Measurements from ENCODE around the gene ROMO1.
"Not testable (repeated sequence)": the region's sequence is repeated elsewhere in the genome, so short reads cannot be mapped to it uniquely, and the experiment has no call there.

Gene ROMO1

GRCh38 chr20:35702051-35702823 is 3.0 kb downstream of the ROMO1 start:
- peak overlapping the region; percentile 49 for H3K27ac ChIP-seq (ENCODE audit: low read depth, low read length)
- peaks cover 37% of the 10 kb centered on the region for H3K79me2 ChIP-seq (ENCODE audit: control insufficient read depth, insufficient read depth, low read length, unreplicated experiment)
- peaks cover 33% of the 10 kb centered on the region for H3K4me1 ChIP-seq (ENCODE audit: control insufficient read depth, insufficient read depth, low read length, unreplicated experiment)
- no peak overlapping the region for H2AFZ ChIP-seq (ENCODE audit: low read length, unreplicated experiment)
- peaks cover 33% of the 10 kb centered on the region for H3K36me3 ChIP-seq (ENCODE audit: insufficient read depth, low read length)
- no peaks in the 10 kb centered on the region for H3K27me3 ChIP-seq (ENCODE audit: insufficient read depth, low read length)
- H3K4me3 ChIP-seq (ENCODE audit: low read depth, low read length) = no peak overlapping the region

GRCh38 chr20:35702824-35703695 is 3.9 kb downstream of the ROMO1 start:
- Histone ChIP-seq H3K79me2 (ENCODE audit: control insufficient read depth, insufficient read depth, low read length, unreplicated experiment) (peaks cover 35% of the 10 kb centered on the region), H3K27ac (ENCODE audit: low read depth, low read length) (peak overlapping the region; percentile 49), H3K4me3 (ENCODE audit: low read depth, low read length) (no peak overlapping the region), H2AFZ (ENCODE audit: low read length, unreplicated experiment) (no peak overlapping the region), H3K27me3 (ENCODE audit: insufficient read depth, low read length) (no peaks in the 10 kb centered on the region), H3K4me1 (ENCODE audit: control insufficient read depth, insufficient read depth, low read length, unreplicated experiment) (peaks cover 25% of the 10 kb centered on the region), H3K36me3 (ENCODE audit: insufficient read depth, low read length) (peaks cover 39% of the 10 kb centered on the region)

- Histone ChIP-seq H3K27ac (ENCODE audit: low read depth, low read length) (0 out of 2 replicates have a peak overlapping the region, but pooled peaks have one; percentile 13), H3K4me1 (ENCODE audit: control insufficient read depth, insufficient read depth, low read length, unreplicated experiment) (peaks cover 27% of the 10 kb centered on the region), H3K4me3 (ENCODE audit: low read depth, low read length) (no peak overlapping the region), H3K27me3 (ENCODE audit: insufficient read depth, low read length) (no peaks in the 10 kb centered on the region), H3K79me2 (ENCODE audit: control insufficient read depth, insufficient read depth, low read length, unreplicated experiment) (peaks cover 37% of the 10 kb centered on the region), H3K36me3 (ENCODE audit: insufficient read depth, low read length) (peaks cover 50% of the 10 kb centered on the region), H2AFZ (ENCODE audit: low read length, unreplicated experiment) (no peak overlapping the region)
Measured at GRCh38 chr20:35704514-35705261, 5.5 kb downstream of the ROMO1 start.

GRCh38 chr20:35705894-35706293 is 6.7 kb downstream of the ROMO1 start:
- peak overlapping the region; percentile 17; the same call in 1 of the 2 replicates for H3K27ac ChIP-seq (ENCODE audit: low read depth, low read length)
- H3K79me2 ChIP-seq (ENCODE audit: control insufficient read depth, insufficient read depth, low read length, unreplicated experiment) = peaks cover 37% of the 10 kb centered on the region
- peaks cover 32% of the 10 kb centered on the region for H3K4me1 ChIP-seq (ENCODE audit: control insufficient read depth, insufficient read depth, low read length, unreplicated experiment)

GRCh38 chr20:35706591-35707529 is 7.7 kb downstream of the ROMO1 start:
- H3K79me2 ChIP-seq (ENCODE audit: control insufficient read depth, insufficient read depth, low read length, unreplicated experiment) = peaks cover 43% of the 10 kb centered on the region

More at GRCh38 chr20:35705894-35706293, 6.7 kb downstream of the ROMO1 start:
- not testable (repeated sequence) for H3K4me3 ChIP-seq (ENCODE audit: low read depth, low read length); H2AFZ ChIP-seq (ENCODE audit: low read length, unreplicated experiment); H3K27me3 ChIP-seq (ENCODE audit: insufficient read depth, low read length)
- H3K36me3 ChIP-seq (ENCODE audit: insufficient read depth, low read length) = peaks cover 62% of the 10 kb centered on the region

GRCh38 chr20:35708502-35708901 is 9.3 kb downstream of the ROMO1 start:
- H2AFZ ChIP-seq (ENCODE audit: low read length, unreplicated experiment) = no peak overlapping the region
- H3K79me2 ChIP-seq (ENCODE audit: control insufficient read depth, insufficient read depth, low read length, unreplicated experiment) = peaks cover 54% of the 10 kb centered on the region
- H3K27me3 ChIP-seq (ENCODE audit: insufficient read depth, low read length) = no peaks in the 10 kb centered on the region
- H3K4me3 ChIP-seq (ENCODE audit: low read depth, low read length) = no peak overlapping the region
- H3K27ac ChIP-seq (ENCODE audit: low read depth, low read length) = peak overlapping the region; percentile 41
- peaks cover 33% of the 10 kb centered on the region for H3K4me1 ChIP-seq (ENCODE audit: control insufficient read depth, insufficient read depth, low read length, unreplicated experiment)
- H3K36me3 ChIP-seq (ENCODE audit: insufficient read depth, low read length) = peaks cover 65% of the 10 kb centered on the region

More at GRCh38 chr20:35706591-35707529, 7.7 kb downstream of the ROMO1 start:
- H3K27me3 ChIP-seq (ENCODE audit: insufficient read depth, low read length); H2AFZ ChIP-seq (ENCODE audit: low read length, unreplicated experiment); H3K4me3 ChIP-seq (ENCODE audit: low read depth, low read length): not testable (repeated sequence)
- H3K27ac ChIP-seq (ENCODE audit: low read depth, low read length) = 0 out of 2 replicates have a peak overlapping the region, but pooled peaks have one; percentile 8
- H3K36me3 ChIP-seq (ENCODE audit: insufficient read depth, low read length) = peaks cover 71% of the 10 kb centered on the region
- H3K4me1 ChIP-seq (ENCODE audit: control insufficient read depth, insufficient read depth, low read length, unreplicated experiment) = peaks cover 37% of the 10 kb centered on the region

GRCh38 chr20:35709259-35709658 is 10.1 kb downstream of the ROMO1 start:
- Histone ChIP-seq H2AFZ (ENCODE audit: low read length, unreplicated experiment) (no peak overlapping the region), H3K27ac (ENCODE audit: low read depth, low read length) (peak overlapping the region; percentile 41), H3K79me2 (ENCODE audit: control insufficient read depth, insufficient read depth, low read length, unreplicated experiment) (peaks cover 61% of the 10 kb centered on the region), H3K27me3 (ENCODE audit: insufficient read depth, low read length) (no peaks in the 10 kb centered on the region), H3K4me3 (ENCODE audit: low read depth, low read length) (no peak overlapping the region), H3K4me1 (ENCODE audit: control insufficient read depth, insufficient read depth, low read length, unreplicated experiment) (peaks cover 33% of the 10 kb centered on the region), H3K36me3 (ENCODE audit: insufficient read depth, low read length) (peaks cover 65% of the 10 kb centered on the region)

GRCh38 chr20:35710039-35710438 is 10.8 kb downstream of the ROMO1 start:
- no peaks in the 10 kb centered on the region for H3K27me3 ChIP-seq (ENCODE audit: insufficient read depth, low read length)
- H3K4me3 ChIP-seq (ENCODE audit: low read depth, low read length) = no peak overlapping the region
- peak overlapping the region; percentile 41 for H3K27ac ChIP-seq (ENCODE audit: low read depth, low read length)
- no peak overlapping the region for H2AFZ ChIP-seq (ENCODE audit: low read length, unreplicated experiment)
- H3K79me2 ChIP-seq (ENCODE audit: control insufficient read depth, insufficient read depth, low read length, unreplicated experiment) = peaks cover 64% of the 10 kb centered on the region
- peaks cover 63% of the 10 kb centered on the region for H3K36me3 ChIP-seq (ENCODE audit: insufficient read depth, low read length)
- peaks cover 28% of the 10 kb centered on the region for H3K4me1 ChIP-seq (ENCODE audit: control insufficient read depth, insufficient read depth, low read length, unreplicated experiment)

GRCh38 chr20:35710884-35711587 is 11.8 kb downstream of the ROMO1 start:
- H3K79me2 ChIP-seq (ENCODE audit: control insufficient read depth, insufficient read depth, low read length, unreplicated experiment) = peaks cover 66% of the 10 kb centered on the region
- peaks cover 27% of the 10 kb centered on the region for H3K4me1 ChIP-seq (ENCODE audit: control insufficient read depth, insufficient read depth, low read length, unreplicated experiment)
- no peaks in the 10 kb centered on the region for H3K27me3 ChIP-seq (ENCODE audit: insufficient read depth, low read length)
- H3K36me3 ChIP-seq (ENCODE audit: insufficient read depth, low read length) = peaks cover 62% of the 10 kb centered on the region
- no peak overlapping the region for H3K4me3 ChIP-seq (ENCODE audit: low read depth, low read length)
- H2AFZ ChIP-seq (ENCODE audit: low read length, unreplicated experiment) = no peak overlapping the region
- peak overlapping the region; percentile 35 for H3K27ac ChIP-seq (ENCODE audit: low read depth, low read length)
